T follicular helper cell (primary cell): ENCODE data around the gene RPS6KL1.

ENCODE experiments used
- DNase-seq: peaks from one replicate; pipeline ENCODE4 v3.0.0-alpha.2; 2020; ENCODE audit warnings: low read depth

The RPS6KL1 gene

DNA sequence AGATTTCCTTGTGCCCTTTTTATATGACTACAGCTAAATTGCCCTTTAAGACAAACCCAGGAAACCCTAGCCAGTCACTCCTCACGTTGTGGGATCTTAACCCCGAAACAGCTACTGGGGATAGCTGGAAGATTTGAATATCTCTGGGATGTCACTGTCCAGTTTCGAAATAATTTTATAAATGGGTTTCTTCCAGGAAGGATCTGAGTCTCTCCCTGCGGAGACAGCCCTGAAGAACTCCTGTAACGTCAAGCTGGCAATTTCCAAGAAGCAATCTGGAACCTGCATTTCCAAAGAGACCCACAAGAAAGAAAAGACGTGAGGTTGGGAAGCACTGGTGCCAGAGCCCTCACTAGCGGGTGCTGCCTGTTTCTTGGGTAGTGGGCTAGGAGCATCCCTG is 68.0 kb downstream of the RPS6KL1 start:
- no peak for DNase-seq
